K562 (cell line): ENCODE measurements around the gene RAPGEF5. TPM values are rescaled to one million over a fixed set of nuclear protein-coding genes. Genes with fewer than 3 reads are reported as not detected.

Experiments
- ATAC-seq: fragments of 200-7000 bp; cut with Tn5 transposase; 3 replicates; pipeline ENCODE4 v1.9.1; 2020; ENCODE audit warnings: moderate library complexity
- BruUV-seq: library from RNA; stranded (reverse); fragments of 400-500 nt; replicated peaks from 2 replicates; lab custom pipeline; 2021; lab: Mats Ljungman, UMichigan
- CTCF ChIA-PET: fragments of 300-600 bp; formaldehyde crosslinking; extraction: SDS; loops from one replicate; lab custom pipeline; 2021; ENCODE audit warnings: low intra/inter-chr PET ratio; lab: Yijun Ruan, JAX
- POLR2A ChIA-PET: fragments of 300-600, 350-650 bp; sonication (Branson Sonifier 250); formaldehyde crosslinking; extraction: SDS; loops from one replicate; lab custom pipeline; 2021; ENCODE audit warnings: antibody characterized with exemption, inconsistent platforms; lab: Yijun Ruan, JAX
- DNase-seq, 4 experiments: peaks; one replicate each; pipeline versions ENCODE4 v3.0.0 to v3.0.0-alpha.2; 2011 to 2018; ENCODE audit warnings: low spot score in 3 of 4, mixed read lengths in 3 of 4; ENCODE audit errors: extremely low read depth in 1 of 4
- FAIRE-seq: peaks from 2 replicates; lab custom pipeline; 2011; peaks lifted over from hg19 to GRCh38; lab: Jason Lieb, UNC
- H2AFZ ChIP-seq: 2 replicates; pipeline ENCODE4 v1.6.0; 2011; ENCODE audit warnings: low read depth, low read length, control low read depth, inconsistent platforms
- H3K27ac ChIP-seq: fragments of 200-600 bp; 3 replicates; pipeline ENCODE4 v1.8.0; 2011; ENCODE audit warnings: low read depth, mild to moderate bottlenecking, control low read depth, inconsistent platforms, low read length, moderate library complexity, mixed read lengths; ENCODE audit errors: extremely low read depth
- H3K27me3 ChIP-seq, 2 experiments: fragments of 300-600 bp in 1 of 2; 2 replicates in 1 of 2; 3 replicates in 1 of 2; pipeline versions ENCODE4 v1.6.0 to v1.8.0; 2011; ENCODE audit warnings: inconsistent platforms in 2 of 2, low read length in 2 of 2, mild to moderate bottlenecking in 1 of 2, mixed read lengths in 1 of 2, moderate library complexity in 1 of 2; ENCODE audit not compliant: control insufficient read depth in 2 of 2, insufficient read depth in 2 of 2
- H3K36me3 ChIP-seq: fragments of 300-600 bp; 3 replicates; pipeline ENCODE4 v1.8.0; 2011; ENCODE audit warnings: mild to moderate bottlenecking, low read length, inconsistent platforms; ENCODE audit not compliant: control insufficient read depth, insufficient read depth
- H3K4me1 ChIP-seq, 2 experiments: fragments of 200-600 bp in 1 of 2; replicated peaks in 1 of 2; 2 replicates in 1 of 2; 3 replicates in 1 of 2; pipeline versions ENCODE4 v1.5.1 to v1.8.0; 2011; ENCODE audit warnings: inconsistent platforms in 2 of 2, low read length in 2 of 2, mild to moderate bottlenecking in 1 of 2, mixed read lengths in 1 of 2, moderate library complexity in 1 of 2; ENCODE audit not compliant: control insufficient read depth in 2 of 2, insufficient read depth in 2 of 2
- H3K4me2 ChIP-seq: 2 replicates; pipeline ENCODE4 v1.6.1; 2011; ENCODE audit warnings: low read length, control low read depth, inconsistent platforms, mixed read lengths; ENCODE audit not compliant: insufficient read depth
- H3K4me3 ChIP-seq: fragments of 200-600 bp; sonication (generic), shearing (Covaris generic); 2 replicates; pipeline ENCODE4 v1.5.1; 2016; ENCODE audit warnings: control low read depth, inconsistent platforms
- H3K79me2 ChIP-seq: fragments of 200-600 bp; 3 replicates; pipeline ENCODE4 v1.8.0; 2011; ENCODE audit warnings: low read length, inconsistent platforms; ENCODE audit not compliant: control insufficient read depth, insufficient read depth
- H3K9ac ChIP-seq, 2 experiments: 2 replicates each; pipeline versions ENCODE4 v1.6.0 to v1.6.1; 2011; ENCODE audit warnings: low read depth in 2 of 2, low read length in 2 of 2, control low read depth in 1 of 2, inconsistent platforms in 1 of 2, mild to moderate bottlenecking in 1 of 2, mixed read lengths in 1 of 2; ENCODE audit not compliant: insufficient read depth in 1 of 2
- H3K9me1 ChIP-seq: one replicate; pipeline ENCODE4 v1.6.0; 2011; ENCODE audit warnings: inconsistent platforms, mild to moderate bottlenecking, low read length, moderate library complexity; ENCODE audit not compliant: control insufficient read depth, insufficient read depth
- H3K9me3 ChIP-seq: replicated peaks from 2 replicates; pipeline ENCODE4 v1.5.1; 2011; ENCODE audit warnings: low read depth, low read length, inconsistent platforms; ENCODE audit not compliant: control insufficient read depth, insufficient read depth
- H4K20me1 ChIP-seq: replicated peaks from 2 replicates; pipeline ENCODE4 v1.6.1; 2011; ENCODE audit warnings: low read length, inconsistent platforms, mixed read lengths; ENCODE audit not compliant: control insufficient read depth, insufficient read depth
- ATF1 ChIP-seq, 2 experiments: fragments of 450-650 bp in 1 of 2; IDR thresholded peaks; 2 replicates each; pipeline ENCODE4 v1.6.1; 2016; ENCODE audit warnings: missing compliant biosample characterization in 1 of 2, missing genetic modification characterization in 1 of 2
- ATF2 ChIP-seq: sonication (generic); formaldehyde crosslinking; IDR thresholded peaks from 2 replicates; pipeline ENCODE4 v1.8.1; 2022; ENCODE audit warnings: missing genetic modification reagents
- CXXC5 ChIP-seq: fragments of 250-450 bp; sonication (Bioruptor Pico); IDR thresholded peaks from 2 replicates; pipeline ENCODE4 v1.8.0; 2022; ENCODE audit warnings: inconsistent platforms, mild to moderate bottlenecking, moderate library complexity
- ELF4 ChIP-seq: fragments of 450-650 bp; formaldehyde crosslinking; IDR thresholded peaks from 2 replicates; pipeline ENCODE4 v1.4.0; 2022; ENCODE audit warnings: missing genetic modification characterization
- ETV1 ChIP-seq: fragments of 450-650 bp; conservative IDR thresholded peaks from 2 replicates; pipeline ENCODE4 v1.6.1; 2016; ENCODE audit warnings: missing genetic modification characterization, control low read depth, low read depth, missing compliant biosample characterization
- MAFK ChIP-seq: IDR thresholded peaks from 2 replicates; pipeline ENCODE4 v1.6.1; 2011; ENCODE audit warnings: low read length, improper control_type of control experiment
- RB1 ChIP-seq: fragments of 450-650 bp; IDR thresholded peaks from 2 replicates; pipeline ENCODE4 v1.6.1; 2017; ENCODE audit warnings: low read depth, mild to moderate bottlenecking
- VEZF1 ChIP-seq: fragments of 200-800 bp; sonication (Bioruptor generic); IDR thresholded peaks from 2 replicates; pipeline ENCODE4 v1.6.1; 2017; ENCODE audit warnings: missing genetic modification characterization, missing compliant biosample characterization
- ZNF644 ChIP-seq: fragments of 200-800 bp; sonication (Bioruptor generic); IDR thresholded peaks from 2 replicates; pipeline ENCODE4 v1.6.1; 2016; ENCODE audit warnings: low read depth, missing genetic modification characterization, missing compliant biosample characterization
- WGBS: fragments of 100-300 bp; shearing (Covaris generic); methylation state at CpG from one replicate; pipeline ENCODE4 v1.1.6; 2016; ENCODE audit warnings: low coverage, mixed read lengths; ENCODE audit not compliant: insufficient coverage; ENCODE audit errors: missing lambda C conversion rate; 5-methylcytosine and 5-hydroxymethylcytosine counted together
- in situ Hi-C: fragments of 300-500 bp; cut with MboI; formaldehyde crosslinking; loops from 4 replicates; pipeline ENCODE4 v1.15.0; 2018; ENCODE audit warnings: inconsistent platforms, mixed read lengths
- intact Hi-C: fragments of 100-400 bp; cut with micrococcal nuclease; formaldehyde crosslinking; loops from 2 replicates; pipeline ENCODE4 v1.14.2; 2022
- polyA plus RNA-seq, 8 experiments: library from polyadenylated mRNA; depleted of rRNA in 4 of 8; stranded (reverse) in 5 of 8; unstranded in 3 of 8; fragments of >200 nt; fragmentation: Nextera tagmentation in 2 of 8; fragmentation: Illumina TruSeq in 1 of 8; extraction: Ambion mirVana in 2 of 8; extraction: Trizol in 1 of 8; gene quantifications; 2 replicates each; pipeline versions ENCODE4 v1.2.1 to v1.2.3, GENCODE V29; 2011 to 2014; ENCODE audit warnings: inconsistent platforms in 1 of 8, missing spikeins in 1 of 8
- total RNA-seq, 7 experiments: library from RNA; depleted of rRNA in 6 of 7; stranded (reverse); fragments of >200 nt in 6 of 7; fragmentation: Illumina TruSeq in 2 of 7; extraction: Trizol in 2 of 7; gene quantifications; 2 replicates each; pipeline versions ENCODE4 v1.2.1 to v1.2.3, GENCODE V29; 2011 to 2021; ENCODE audit warnings: low replicate concordance in 1 of 7
- TF ChIP-seq, protein P1 (sequence below), 3 experiments: fragments of 200-800 bp in 1 of 3; fragments of 250-450 bp in 1 of 3; fragments of 450-650 bp in 1 of 3; sonication (Bioruptor Pico) in 1 of 3; sonication (Bioruptor generic) in 1 of 3; formaldehyde crosslinking in 1 of 3; IDR thresholded peaks; 2 replicates each; pipeline versions ENCODE4 v1.6.1 to v1.8.0; 2016 to 2022; ENCODE audit warnings: mild to moderate bottlenecking in 2 of 3, missing genetic modification characterization in 2 of 3, missing compliant biosample characterization in 1 of 3, moderate library complexity in 1 of 3

Gene RAPGEF5
- total and polyA plus RNA-seq, 9 of the 15 experiments (the other 6 are each of a cell fraction or from before 2014, with no cell fraction given), result 0.39 to 2.0 (median 1.1) TPM

DNA sequence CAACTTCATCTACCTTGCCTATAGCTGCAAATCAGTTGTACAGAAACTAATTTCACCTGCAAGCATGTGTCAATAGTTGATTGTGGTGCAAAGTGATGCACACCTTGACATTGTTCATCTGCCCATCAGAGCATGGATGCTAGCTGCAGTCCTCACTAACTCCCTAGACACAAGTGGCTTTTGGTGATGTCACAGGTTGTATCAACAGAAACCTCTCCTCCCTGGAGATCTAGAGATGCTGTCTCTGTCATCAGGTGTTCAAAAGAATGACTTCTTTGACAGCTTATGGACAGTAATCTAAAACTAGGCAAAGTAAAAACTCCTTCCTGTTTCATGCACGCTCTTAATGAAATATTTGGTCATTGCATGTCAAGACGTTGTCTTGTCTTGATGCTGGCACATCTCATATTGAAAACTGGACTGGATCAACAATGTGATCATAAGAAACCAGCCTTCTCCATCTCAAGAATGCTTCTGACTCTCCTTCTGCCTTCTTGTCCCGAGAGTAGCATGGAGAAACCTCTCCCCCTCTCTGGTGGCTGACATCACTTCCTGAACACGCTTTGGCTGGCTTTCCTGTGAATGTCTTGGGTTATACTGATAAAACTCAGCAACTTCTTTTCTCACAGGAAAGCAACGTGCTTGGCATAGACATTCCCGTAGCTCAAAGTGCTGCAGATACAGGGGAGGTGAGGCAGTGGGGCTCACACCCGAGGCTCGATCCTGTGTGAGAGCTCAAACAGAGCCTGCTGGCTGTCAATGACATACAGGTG lies 235.1 kb downstream of the RAPGEF5 start:
- peak; percentile 74 for ATAC-seq
- Histone ChIP-seq H3K9me1 (no peaks in the 10 kb centered on the region), H3K9me3 (no peaks in the 10 kb centered on the region), H3K36me3 (no peaks in the 10 kb centered on the region), H3K9ac (peak overlapping the region in 1 of 2 experiments; percentile 4; a peak in 1 of 4 replicates), H3K4me1 (peaks cover 3 to 22% of the 10 kb centered on the region in 2 experiments; a peak in 3 of 5 replicates), H4K20me1 (no peaks in the 10 kb centered on the region), H3K27me3 (peaks cover 2 to 6% of the 10 kb centered on the region in 2 experiments; a peak in 2 of 5 replicates), H2AFZ (peak overlapping the region; percentile 90), H3K79me2 (no peaks in the 10 kb centered on the region), H3K4me3 (no peak overlapping the region), H3K27ac (no peak overlapping the region; the same call in 2 of the 3 replicates), H3K4me2 (peak overlapping the region; percentile 30; the same call in 1 of the 2 replicates)
- WGBS, result 14% methylated on average over 8 of the region's 8 CpGs
- in situ Hi-C loops (loop anchor here (25.0 kb wide), 1 partner anchor 615 kb away; the partner anchor contains the start of gene IL6), intact Hi-C loops (loop anchor here (5.0 kb wide), 1 partner anchor 45 kb away; no protein-coding TSS in a partner anchor)
- no TSS peak for BruUV-seq
- DNase-seq, result peak in 2 of 4 experiments; percentile 42 to 58
- ChIA-PET POLR2A (interaction anchor here (0.5 to 1.6 kb wide), 3 partner anchors 11 to 286 kb away, joined by 3 read pairs; no protein-coding TSS in a partner anchor), CTCF (interaction anchor here (0.6 kb wide), 1 partner anchor 43 kb away, joined by 3 read pairs; no protein-coding TSS in a partner anchor)
- FAIRE-seq, result peak; percentile 75
- peak; percentile 78 for TF ChIP-seq ETV1 (tag)
- peak; percentile 58 for TF ChIP-seq VEZF1
- TF ChIP-seq CXXC5 (CRISPR knock-in tag), result peak; percentile 42
- no peak for TF ChIP-seq ELF4 (CRISPR knock-in tag)
- no peak for TF ChIP-seq RB1
- TF ChIP-seq, protein P1, sequence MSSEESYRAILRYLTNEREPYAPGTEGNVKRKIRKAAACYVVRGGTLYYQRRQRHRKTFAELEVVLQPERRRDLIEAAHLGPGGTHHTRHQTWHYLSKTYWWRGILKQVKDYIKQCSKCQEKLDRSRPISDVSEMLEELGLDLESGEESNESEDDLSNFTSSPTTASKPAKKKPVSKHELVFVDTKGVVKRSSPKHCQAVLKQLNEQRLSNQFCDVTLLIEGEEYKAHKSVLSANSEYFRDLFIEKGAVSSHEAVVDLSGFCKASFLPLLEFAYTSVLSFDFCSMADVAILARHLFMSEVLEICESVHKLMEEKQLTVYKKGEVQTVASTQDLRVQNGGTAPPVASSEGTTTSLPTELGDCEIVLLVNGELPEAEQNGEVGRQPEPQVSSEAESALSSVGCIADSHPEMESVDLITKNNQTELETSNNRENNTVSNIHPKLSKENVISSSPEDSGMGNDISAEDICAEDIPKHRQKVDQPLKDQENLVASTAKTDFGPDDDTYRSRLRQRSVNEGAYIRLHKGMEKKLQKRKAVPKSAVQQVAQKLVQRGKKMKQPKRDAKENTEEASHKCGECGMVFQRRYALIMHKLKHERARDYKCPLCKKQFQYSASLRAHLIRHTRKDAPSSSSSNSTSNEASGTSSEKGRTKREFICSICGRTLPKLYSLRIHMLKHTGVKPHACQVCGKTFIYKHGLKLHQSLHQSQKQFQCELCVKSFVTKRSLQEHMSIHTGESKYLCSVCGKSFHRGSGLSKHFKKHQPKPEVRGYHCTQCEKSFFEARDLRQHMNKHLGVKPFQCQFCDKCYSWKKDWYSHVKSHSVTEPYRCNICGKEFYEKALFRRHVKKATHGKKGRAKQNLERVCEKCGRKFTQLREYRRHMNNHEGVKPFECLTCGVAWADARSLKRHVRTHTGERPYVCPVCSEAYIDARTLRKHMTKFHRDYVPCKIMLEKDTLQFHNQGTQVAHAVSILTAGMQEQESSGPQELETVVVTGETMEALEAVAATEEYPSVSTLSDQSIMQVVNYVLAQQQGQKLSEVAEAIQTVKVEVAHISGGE (CRISPR knock-in tag; IDR thresholded peaks at IDR 0.05), result 0 out of 6 replicates have a peak, but pooled peaks of 1 of the 3 experiments have one; percentile 6
- TF ChIP-seq ATF2 (CRISPR knock-in tag), result no peak
- no peak for TF ChIP-seq ATF1 (CRISPR knock-in tag; IDR thresholded peaks at IDR 0.05)
- TF ChIP-seq ATF1 (tag; IDR thresholded peaks at IDR 0.05), result peak; percentile 52; the same call in 1 of the 2 replicates
- no peak for TF ChIP-seq MAFK
- TF ChIP-seq ZNF644 (tag), result no peak
